ENCODE results near the gene LMBRD1. TPM values are rescaled to one million over a fixed set of nuclear protein-coding genes. Genes with fewer than 3 reads are reported as not detected.
A peak's percentile ranks its signal among the peaks of the same experiment; 100 is the strongest.

The LMBRD1 gene
- total and polyA plus RNA-seq, 2 of the 13 experiments (the other 11 are each of a cell fraction or from before 2014, with no cell fraction given) = 18.9 to 21.5 TPM

- no peaks in the 10 kb centered on the region for H4K20me1 ChIP-seq (ENCODE audit: insufficient read depth, low read length)
- TF ChIP-seq ZNF652 (CRISPR knock-in tag; IDR thresholded peaks at IDR 0.05; ENCODE audit: borderline replicate concordance, low read depth) (peak; percentile 32; the same call in 1 of the 2 replicates), CSRNP2 (CRISPR knock-in tag; conservative IDR thresholded peaks at IDR 0.05; ENCODE audit: low read depth) (no peak), ZNF318 (CRISPR knock-in tag; IDR thresholded peaks at IDR 0.05) (no peak), ELF1 (CRISPR knock-in tag; IDR thresholded peaks at IDR 0.05) (no peak), NFKBIZ (CRISPR knock-in tag; IDR thresholded peaks at IDR 0.05) (no peak), ARNT (IDR thresholded peaks at IDR 0.05) (no peak), SOX5 (CRISPR knock-in tag; IDR thresholded peaks at IDR 0.05; ENCODE audit: borderline replicate concordance) (no peak)
- TF ChIP-seq, protein P1, sequence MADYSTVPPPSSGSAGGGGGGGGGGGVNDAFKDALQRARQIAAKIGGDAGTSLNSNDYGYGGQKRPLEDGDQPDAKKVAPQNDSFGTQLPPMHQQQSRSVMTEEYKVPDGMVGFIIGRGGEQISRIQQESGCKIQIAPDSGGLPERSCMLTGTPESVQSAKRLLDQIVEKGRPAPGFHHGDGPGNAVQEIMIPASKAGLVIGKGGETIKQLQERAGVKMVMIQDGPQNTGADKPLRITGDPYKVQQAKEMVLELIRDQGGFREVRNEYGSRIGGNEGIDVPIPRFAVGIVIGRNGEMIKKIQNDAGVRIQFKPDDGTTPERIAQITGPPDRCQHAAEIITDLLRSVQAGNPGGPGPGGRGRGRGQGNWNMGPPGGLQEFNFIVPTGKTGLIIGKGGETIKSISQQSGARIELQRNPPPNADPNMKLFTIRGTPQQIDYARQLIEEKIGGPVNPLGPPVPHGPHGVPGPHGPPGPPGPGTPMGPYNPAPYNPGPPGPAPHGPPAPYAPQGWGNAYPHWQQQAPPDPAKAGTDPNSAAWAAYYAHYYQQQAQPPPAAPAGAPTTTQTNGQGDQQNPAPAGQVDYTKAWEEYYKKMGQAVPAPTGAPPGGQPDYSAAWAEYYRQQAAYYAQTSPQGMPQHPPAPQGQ (CRISPR knock-in tag; IDR thresholded peaks at IDR 0.05; ENCODE audit: borderline replicate concordance) = no peak
- no peaks in the 10 kb centered on the region for H3K27me3 ChIP-seq (ENCODE audit: control insufficient read depth in 1 of 2, insufficient read depth in 2 of 2, low read length in 2 of 2)
- DNase-seq (ENCODE audit: low spot score) (no peak), FAIRE-seq (no peak), ATAC-seq (peak; percentile 51; the same call in 1 of the 3 replicates)
- H3K36me3 ChIP-seq (replicated peaks in 1 of 2; ENCODE audit: control insufficient read depth in 1 of 2, insufficient read depth in 2 of 2, low read length in 2 of 2) = no peaks in the 10 kb centered on the region
- POLR2A ChIA-PET = no interaction called here
- CTCF ChIA-PET (ENCODE audit: low intra/inter-chr PET ratio, low total read pairs) = no interaction called here
- no peak overlapping the region for H3K4me3 ChIP-seq (replicated peaks in 1 of 3; ENCODE audit: insufficient read depth in 1 of 3, low read depth in 2 of 3, low read length in 3 of 3)
- H3K79me2 ChIP-seq (ENCODE audit: insufficient read depth, low read length) = no peaks in the 10 kb centered on the region
- intact Hi-C loops (cut with micrococcal nuclease; ENCODE audit: unreplicated experiment) = no loop called here
- no peak overlapping the region for H3K27ac ChIP-seq (ENCODE audit: extremely low read length, insufficient read depth, low read length)
- BruUV-seq (replicated peaks) = no TSS peak
- H3K9me3 ChIP-seq (ENCODE audit: low read length) = no peaks in the 10 kb centered on the region
- no peak overlapping the region for H3K9ac ChIP-seq (ENCODE audit: insufficient read depth, low read depth, low read length)
- in situ Hi-C loops (cut with HindIII; ENCODE audit: extremely low pct_ligation_motif_present, low pct_unique_long_range_greater_than_20kb) = no loop called here
- 0 out of 2 replicates have a peak, but pooled peaks cover 5% of the 10 kb centered on the region for H3K4me1 ChIP-seq (ENCODE audit: insufficient read depth, low read length)
- no peak overlapping the region for H3K4me2 ChIP-seq (ENCODE audit: low read depth, low read length)
- no peak overlapping the region for H2AFZ ChIP-seq (ENCODE audit: low read length)
- 0% methylated on average over 2 of the region's 2 CpGs for WGBS (ENCODE audit: low lambda C conversion rate)
These were observed 21.6 kb upstream of the LMBRD1 start for GRCh38 chr6:69818223-69818930.

All from HepG2 (cell line).